Dermis lymphatic vessel endothelial cell (primary cell): Measurements from ENCODE around the gene RELB. TPM values are rescaled to one million over a fixed set of nuclear protein-coding genes. Genes with fewer than 3 reads are reported as not detected.

Experiments used
- total RNA-seq: library from RNA; depleted of rRNA; stranded (reverse); fragments of >200 nt; gene quantifications from 2 replicates; pipeline ENCODE4 v1.2.1, GENCODE V29; 2014

RELB gene, protein sequence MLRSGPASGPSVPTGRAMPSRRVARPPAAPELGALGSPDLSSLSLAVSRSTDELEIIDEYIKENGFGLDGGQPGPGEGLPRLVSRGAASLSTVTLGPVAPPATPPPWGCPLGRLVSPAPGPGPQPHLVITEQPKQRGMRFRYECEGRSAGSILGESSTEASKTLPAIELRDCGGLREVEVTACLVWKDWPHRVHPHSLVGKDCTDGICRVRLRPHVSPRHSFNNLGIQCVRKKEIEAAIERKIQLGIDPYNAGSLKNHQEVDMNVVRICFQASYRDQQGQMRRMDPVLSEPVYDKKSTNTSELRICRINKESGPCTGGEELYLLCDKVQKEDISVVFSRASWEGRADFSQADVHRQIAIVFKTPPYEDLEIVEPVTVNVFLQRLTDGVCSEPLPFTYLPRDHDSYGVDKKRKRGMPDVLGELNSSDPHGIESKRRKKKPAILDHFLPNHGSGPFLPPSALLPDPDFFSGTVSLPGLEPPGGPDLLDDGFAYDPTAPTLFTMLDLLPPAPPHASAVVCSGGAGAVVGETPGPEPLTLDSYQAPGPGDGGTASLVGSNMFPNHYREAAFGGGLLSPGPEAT
- total RNA-seq: 6.7 and 7.8 TPM in 2 replicates

DNA sequence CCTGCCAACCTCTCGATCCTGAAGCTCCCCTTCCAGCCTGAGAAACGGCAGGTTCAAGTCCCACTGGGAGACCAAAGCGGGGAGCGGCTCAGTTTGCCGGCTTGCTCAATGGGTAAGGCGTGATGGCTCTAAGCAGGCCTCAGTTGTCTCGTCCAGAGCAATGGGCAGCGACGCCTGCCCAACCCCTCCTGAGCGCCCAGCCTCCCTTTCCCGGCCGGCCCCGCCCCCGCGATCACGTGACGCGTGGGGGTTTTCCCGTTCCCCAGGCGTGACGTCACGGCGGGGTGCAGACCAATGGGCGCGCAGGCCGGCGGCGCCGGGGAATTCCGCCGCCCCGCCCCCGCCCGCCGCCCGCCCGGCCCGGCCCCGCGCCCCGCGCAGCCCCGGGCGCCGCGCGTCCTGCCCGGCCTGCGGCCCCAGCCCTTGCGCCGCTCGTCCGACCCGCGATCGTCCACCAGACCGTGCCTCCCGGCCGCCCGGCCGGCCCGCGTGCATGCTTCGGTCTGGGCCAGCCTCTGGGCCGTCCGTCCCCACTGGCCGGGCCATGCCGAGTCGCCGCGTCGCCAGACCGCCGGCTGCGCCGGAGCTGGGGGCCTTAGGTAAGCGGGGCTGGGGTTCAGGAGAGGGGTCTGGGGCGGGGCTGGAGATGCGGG is at the start of gene RELB:
Gene RELB, plus strand, starts transcription at position 378 of the 653 bp plus-strand sequence. Its CDS starts 116 bp downstream, at position 494.

DNA sequence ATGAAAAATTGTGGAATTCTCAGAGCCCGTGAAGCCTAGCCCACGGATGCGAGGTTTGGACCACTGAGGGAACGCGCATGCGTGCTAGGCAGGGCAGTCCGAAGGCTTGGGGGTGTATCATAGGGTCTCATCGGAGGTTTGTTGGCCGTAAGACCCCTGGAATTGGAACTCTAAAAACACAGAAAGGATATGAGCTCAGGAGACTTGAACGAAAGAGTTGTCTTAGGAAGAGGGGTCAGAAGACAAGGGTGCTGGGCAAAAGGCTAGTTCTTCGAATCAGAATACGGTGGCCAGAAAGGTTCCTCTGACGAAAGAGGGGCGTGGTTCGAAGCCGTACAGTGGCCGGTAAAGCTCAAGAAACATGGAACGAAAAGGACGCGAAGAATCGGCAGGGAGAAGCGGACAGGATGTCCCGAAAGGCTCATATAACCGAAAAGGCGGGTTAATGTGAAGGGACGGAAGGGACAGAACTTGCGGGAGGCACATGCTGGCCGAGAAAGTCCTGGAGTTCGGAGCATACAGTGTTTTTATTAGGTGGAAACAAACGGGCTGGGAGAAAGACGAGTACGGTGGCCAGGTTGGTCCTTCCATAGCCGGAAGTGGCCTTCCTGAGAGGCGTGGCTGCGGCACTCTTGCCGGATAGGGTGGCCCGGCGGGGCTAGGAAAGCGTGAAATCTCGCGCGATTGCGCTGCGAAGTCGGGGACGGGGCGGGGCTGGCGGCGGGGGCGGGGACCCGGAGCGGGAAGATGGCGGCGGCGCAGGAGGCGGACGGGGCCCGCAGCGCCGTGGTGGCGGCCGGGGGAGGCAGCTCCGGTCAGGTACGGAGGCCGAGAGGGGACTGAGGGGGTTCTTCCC is 46.4 kb upstream of the RELB start, which contains the start of gene CLPTM1:
Gene CLPTM1, plus strand, starts transcription at position 732 of the 856 bp plus-strand sequence. Its CDS starts 16 bp downstream, at position 748.

DNA sequence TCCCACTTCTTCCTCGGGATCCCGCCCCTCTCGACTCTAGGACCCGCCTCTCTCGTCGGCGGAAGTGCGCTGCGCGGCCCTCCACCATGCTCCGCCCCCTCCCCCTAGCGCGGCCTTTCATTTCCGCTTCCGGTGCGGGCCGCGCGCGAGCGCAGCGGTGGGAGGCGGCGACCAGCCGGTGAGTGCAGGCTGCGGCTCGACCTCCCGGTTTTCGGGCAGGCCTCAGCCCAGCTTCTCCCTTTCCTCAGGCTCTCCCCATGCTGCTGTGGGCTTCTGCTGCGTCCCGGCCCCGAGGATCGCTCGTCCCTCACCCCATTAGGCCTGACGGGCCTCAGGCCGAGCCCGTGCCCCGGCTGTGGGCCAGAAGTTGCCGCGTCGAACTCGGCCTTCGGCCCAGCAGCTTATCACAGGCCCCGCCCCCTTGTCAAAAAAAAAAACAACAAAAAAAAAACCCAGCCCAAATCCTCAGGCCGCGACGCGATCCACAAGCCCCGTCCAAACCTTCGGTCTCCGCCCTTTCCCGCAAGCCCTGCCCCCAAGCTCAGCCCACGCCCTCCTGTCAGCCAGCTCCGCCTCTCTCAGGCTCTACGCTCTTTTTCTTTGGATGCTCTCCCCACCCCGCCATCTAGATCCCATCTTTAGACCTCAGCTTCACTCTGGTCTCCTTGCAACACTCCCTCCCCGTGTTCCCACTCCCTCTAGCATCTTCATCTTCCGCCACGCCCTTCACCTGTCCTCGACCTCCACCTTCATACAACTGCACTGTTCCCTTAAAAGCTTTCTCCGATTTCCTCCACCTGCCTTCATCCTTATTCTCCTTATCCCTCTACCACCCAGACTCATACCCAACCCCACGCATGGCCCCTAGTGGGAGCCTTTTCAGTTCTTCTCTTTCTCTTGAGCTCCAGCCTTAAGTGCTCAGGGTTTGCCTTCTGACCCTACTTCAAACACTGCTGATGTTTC is 37.9 kb downstream of the RELB start, which contains the start of gene CLASRP:
Gene CLASRP, plus strand, starts transcription at position 115 of the 963 bp plus-strand sequence. CDS start 1,168 bp downstream, outside the sequence.

GRCh38 chr19:45076029-45076850 is 75.0 kb downstream of the RELB start, which contains the start of gene ZNF296:
Gene ZNF296 (minus strand): TSS chr19:45076478. CDS start chr19:45076373, 105 bp downstream.

GRCh38 chr19:45079063-45079910 is 78.0 kb downstream of the RELB start, which contains the start of gene GEMIN7:
Gene GEMIN7 (plus strand): TSS chr19:45079260. CDS start chr19:45090115, 10,855 bp downstream.

Other genes starting within 250 kb of the RELB start
- gene CBLC, start 223.6 kb upstream of the RELB start, total RNA-seq: not detected in 2 replicates
- 16.8 and 21.2 TPM in 2 replicates for gene BCAM, start 192.4 kb upstream of the RELB start, total RNA-seq
- 76.8 and 98.0 TPM in 2 replicates for gene NECTIN2, start 155.2 kb upstream of the RELB start, total RNA-seq
- gene TOMM40, start 110.2 kb upstream of the RELB start, total RNA-seq: 27.8 and 30.3 TPM in 2 replicates
- gene APOE, start 95.7 kb upstream of the RELB start, total RNA-seq: 1.0 and 3.0 TPM in 2 replicates
- 1.5 and 3.0 TPM in 2 replicates for gene APOC1, start 86.9 kb upstream of the RELB start, total RNA-seq
- not detected in 2 replicates for gene APOC4, start 59.2 kb upstream of the RELB start, total RNA-seq
- not detected in 2 replicates for gene APOC2, start 55.4 kb upstream of the RELB start, total RNA-seq
- 29.1 and 29.2 TPM in 2 replicates for gene CLPTM1, start 46.1 kb upstream of the RELB start, total RNA-seq
- gene CLASRP, start 37.6 kb downstream of the RELB start, total RNA-seq: 7.9 and 9.2 TPM in 2 replicates
- gene ZNF296, start 75.0 kb downstream of the RELB start, total RNA-seq: under 0.01 TPM in 1 of 2 replicates, not detected in the other
- gene GEMIN7, start 77.8 kb downstream of the RELB start, total RNA-seq: 12.2 and 17.6 TPM in 2 replicates
- gene PPP1R37, start 91.7 kb downstream of the RELB start, total RNA-seq: 17.2 and 22.2 TPM in 2 replicates
- 0.11 and 0.17 TPM in 2 replicates for gene NKPD1, start 159.5 kb downstream of the RELB start, total RNA-seq
- 40.7 and 44.5 TPM in 2 replicates for gene TRAPPC6A, start 176.8 kb downstream of the RELB start, total RNA-seq
- 2.3 and 3.3 TPM in 2 replicates for gene BLOC1S3, start 177.3 kb downstream of the RELB start, total RNA-seq
- 0.54 and 1.3 TPM in 2 replicates for gene EXOC3L2, start 243.9 kb downstream of the RELB start, total RNA-seq
- 14.7 and 15.1 TPM in 2 replicates for gene MARK4, start 249.8 kb downstream of the RELB start, total RNA-seq